Measurements from ENCODE around the gene EIF2D.

Gene EIF2D

GRCh38 chr1:206568779-206569352 lies 43.4 kb downstream of the EIF2D start:
- DNase-seq = no peak

- DNase-seq = no peak
These were observed 44.0 kb downstream of the EIF2D start for GRCh38 chr1:206568256-206568655.

DNA sequence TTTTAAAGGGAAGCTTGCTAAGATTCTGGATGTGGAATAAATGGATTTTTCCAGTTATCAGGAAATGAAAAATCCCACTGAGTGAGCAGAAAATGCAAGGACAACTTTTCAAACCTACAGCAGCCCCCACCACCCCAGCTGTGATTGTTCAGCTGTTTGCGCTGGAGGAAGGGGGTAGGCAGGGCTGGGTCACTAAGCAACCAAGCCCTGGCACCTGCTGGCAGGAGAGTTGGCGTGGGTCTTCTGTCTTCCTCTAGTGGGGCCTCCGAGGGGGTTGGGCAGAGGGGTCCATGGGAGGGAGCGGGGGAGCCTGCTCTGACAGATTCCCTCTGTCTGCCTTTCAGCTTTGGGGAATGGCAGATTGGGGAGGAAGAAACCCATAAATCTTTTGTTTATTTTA lies 45.3 kb downstream of the EIF2D start:
- no peak for DNase-seq

GRCh38 chr1:206565995-206566394 lies 46.3 kb downstream of the EIF2D start:
- no peak for DNase-seq

DNA sequence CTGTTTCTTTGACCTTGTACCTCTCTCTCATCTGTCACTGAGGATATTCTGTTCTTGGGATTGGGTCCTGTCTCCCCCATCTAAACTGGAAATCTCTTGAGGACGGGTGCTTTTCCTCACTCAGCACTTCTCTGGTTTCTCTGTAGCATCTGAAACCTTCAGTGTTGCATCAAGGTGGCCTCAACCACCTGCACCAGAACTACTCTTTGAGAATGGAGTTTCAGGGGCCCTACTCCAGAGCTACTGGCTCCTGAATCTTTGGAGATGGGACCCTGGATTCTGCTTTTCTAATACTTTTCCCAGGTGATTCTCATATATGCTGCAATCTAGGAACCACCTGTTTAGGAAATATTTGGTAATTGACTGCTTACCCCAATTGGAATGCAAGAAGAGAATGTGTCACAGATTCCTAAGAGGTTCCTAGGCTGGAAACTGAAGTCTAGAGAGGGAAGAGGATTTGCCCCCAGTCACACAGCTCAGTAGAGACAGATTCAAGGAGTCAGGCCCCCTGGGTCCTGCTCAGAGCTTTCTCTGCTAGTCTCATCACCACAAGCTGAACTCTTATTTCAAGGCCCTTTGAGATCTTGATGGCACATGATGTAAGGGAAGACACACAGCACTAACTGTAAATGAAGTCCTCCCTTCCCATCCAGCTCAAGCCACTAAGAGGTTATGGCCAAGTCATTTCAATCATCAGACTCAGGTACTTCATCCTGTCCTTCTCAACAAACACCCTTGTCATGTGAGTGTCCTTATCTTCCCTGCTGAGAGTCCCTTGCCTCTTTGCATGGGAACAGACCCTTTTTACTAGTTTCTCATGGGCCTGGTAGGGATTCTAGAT lies 48.7 kb downstream of the EIF2D start:
- no peak for DNase-seq

GRCh38 chr1:206560007-206560716 lies 52.1 kb downstream of the EIF2D start:
- DNase-seq = no peak

DNA sequence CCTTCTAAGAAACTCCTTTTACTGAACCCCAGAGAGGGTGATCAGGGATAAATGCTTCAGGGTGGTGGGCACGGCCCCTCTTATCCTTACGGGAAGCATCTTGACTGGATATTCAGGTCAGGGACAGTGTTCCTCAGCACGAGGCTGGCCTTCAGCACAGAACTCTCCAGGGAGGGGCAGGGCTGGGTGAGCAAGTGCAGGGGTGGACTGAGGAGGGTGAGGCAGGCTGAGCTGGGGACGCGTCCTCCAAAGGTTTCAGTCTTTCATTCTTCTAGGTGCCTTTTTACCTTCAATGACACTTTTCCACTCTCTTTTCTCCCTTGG lies 52.6 kb downstream of the EIF2D start:
- DNase-seq = no peak

DNA sequence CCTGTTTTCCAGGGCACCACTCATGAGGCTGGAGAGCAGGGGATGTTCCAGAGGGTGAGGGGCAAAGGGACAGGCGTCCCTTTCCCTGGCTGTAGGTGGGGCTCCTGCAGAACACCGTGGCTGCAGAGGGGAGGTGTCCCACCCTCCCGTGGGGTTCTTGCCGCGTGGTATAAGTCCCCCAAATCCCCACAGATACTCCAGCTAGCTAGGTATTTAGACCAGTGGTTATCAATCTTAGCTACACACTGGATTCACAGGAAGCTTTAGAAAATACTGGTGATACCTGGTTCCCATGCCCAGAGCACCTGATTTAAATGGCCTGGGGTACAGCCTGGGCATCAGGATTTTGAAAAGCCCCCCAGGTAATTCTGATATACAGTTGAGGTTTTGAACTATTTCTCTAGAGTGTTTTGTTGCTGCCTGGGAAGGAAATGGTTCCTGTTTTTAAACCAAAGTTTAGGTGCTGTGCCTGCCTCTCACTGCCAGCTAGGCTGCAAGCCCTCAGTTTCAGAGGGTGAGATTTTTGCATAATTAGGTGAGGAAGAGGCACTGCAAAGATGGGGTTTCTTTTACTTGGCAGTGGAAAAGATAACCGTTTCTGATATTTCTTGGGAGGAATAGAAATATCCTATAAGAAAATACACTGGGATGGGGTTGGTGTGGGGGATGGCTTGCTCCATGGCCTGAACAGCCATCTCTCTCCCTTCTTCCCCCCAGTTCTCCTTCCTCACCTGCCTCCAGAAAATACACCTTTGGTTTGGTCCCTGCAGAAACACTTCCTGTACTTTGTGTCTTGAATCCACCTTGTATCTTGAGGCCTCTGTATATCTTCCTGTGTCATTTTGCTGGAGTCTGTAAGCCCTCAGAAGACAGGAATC lies 53.2 kb downstream of the EIF2D start:
- no peak for DNase-seq

DNA sequence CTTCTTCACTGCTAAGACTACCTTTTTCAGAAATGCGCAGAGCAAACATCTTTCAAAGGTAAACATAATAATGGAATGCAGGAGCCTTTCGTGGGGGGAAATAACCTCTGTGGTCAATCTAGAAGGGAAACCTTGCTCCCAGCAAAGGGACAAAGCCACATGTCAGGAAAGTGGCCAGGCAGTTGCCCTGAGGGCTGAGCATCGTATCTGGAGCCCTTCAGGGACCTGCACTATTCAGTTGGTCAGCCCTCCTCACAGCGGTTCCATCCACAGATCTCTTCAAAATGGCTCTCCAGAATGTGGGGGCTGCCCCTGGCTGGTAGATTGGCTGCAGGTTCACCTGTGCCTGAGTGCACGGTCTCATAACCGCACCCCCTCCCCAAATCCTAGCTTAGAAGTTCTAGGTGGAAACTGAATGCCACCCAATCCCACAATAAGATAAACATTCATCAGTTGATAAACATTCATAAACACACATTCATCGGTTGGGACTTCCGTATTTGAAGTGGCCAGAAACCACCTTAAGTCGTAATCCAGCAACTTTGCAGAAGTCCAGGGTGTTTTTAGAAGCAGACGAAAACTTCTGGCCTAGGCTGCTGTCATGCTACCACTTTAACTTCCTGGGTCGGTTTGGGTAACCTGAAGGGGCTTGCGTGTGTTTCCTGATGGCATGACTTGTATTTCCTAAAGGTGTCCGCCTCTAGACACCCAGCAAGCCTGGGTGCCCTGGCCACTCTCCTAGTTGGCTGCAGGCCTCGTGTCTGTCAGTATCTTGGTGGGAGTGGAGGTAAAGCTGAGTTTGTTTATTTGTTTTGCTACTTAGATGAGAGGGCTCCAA lies 54.4 kb downstream of the EIF2D start:
- peak; percentile 26 for DNase-seq

DNA sequence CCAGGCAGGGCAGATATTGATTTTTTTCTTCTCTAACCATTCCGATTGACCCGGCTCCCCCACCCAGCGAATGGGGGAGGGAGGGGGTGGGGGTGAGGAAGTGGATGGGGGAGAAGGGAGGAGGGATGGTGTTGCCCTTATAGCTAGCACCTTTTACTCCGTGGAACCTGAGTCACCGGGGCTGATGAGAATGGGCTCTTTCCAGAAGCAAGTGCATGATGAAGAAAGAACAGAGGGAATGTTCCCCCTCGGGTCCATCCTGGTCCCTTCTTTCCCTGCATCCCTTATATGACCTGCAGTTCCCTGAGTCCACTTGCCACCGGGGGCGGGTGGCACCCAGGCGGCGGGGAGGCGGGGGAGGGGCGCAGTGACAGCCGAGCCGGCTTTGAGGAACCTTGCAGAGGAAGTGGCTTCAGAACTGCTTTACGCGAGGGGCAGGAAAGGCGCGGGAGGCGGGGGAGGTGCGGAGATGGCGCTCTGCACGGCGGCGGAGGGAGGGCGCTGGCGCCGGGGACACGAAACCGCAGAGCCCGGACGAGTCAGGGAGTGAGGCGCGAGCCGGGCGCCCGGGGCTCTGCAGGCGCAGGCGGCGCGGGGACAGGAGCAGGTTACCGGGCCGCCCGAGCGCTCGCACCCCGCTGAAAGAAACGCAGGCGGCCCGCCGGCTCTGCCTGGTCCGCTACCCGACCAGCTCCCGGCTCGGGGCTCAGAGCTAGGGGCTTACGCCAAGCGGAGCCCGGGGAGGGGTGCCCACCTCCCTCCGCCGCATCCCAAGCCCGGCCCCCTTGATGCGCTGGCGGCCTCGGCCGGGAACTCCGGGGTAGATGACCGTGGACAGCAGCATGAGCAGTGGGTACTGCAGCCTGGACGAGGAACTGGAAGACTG lies 55.3 kb downstream of the EIF2D start:
- peak; percentile 80 for DNase-seq

GRCh38 chr1:206556047-206556749 lies 56.1 kb downstream of the EIF2D start:
- DNase-seq = no peak

DNA sequence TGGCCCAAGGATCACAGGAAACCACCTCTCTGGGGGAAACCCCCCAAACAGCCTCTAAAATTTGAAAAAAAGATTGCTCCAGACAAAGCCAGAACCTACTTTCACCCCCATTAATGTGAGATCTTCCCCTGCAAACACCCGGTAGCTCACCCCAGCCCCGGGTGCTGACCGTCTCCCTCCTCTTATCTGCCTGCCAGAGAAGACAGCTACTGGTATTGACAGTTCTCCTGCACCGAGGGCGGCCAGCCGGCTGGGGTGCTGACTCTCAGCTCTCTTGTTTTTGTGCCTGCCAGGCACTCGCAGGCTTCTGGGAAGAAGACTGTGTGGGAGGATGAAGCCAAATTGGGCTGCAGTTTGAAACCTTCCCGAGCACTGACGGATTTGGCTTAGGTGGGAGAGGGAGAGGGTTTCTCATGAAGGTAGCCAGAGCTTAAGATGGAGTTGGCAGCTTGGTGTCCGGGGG lies 56.8 kb downstream of the EIF2D start:
- DNase-seq = no peak

- DNase-seq = no peak
These were observed 57.4 kb downstream of the EIF2D start for GRCh38 chr1:206554701-206555472.

- DNase-seq = no peak
These were observed 58.1 kb downstream of the EIF2D start for GRCh38 chr1:206554211-206554610.

GRCh38 chr1:206551986-206552326 lies 60.3 kb downstream of the EIF2D start:
- peak; percentile 62 for DNase-seq

DNA sequence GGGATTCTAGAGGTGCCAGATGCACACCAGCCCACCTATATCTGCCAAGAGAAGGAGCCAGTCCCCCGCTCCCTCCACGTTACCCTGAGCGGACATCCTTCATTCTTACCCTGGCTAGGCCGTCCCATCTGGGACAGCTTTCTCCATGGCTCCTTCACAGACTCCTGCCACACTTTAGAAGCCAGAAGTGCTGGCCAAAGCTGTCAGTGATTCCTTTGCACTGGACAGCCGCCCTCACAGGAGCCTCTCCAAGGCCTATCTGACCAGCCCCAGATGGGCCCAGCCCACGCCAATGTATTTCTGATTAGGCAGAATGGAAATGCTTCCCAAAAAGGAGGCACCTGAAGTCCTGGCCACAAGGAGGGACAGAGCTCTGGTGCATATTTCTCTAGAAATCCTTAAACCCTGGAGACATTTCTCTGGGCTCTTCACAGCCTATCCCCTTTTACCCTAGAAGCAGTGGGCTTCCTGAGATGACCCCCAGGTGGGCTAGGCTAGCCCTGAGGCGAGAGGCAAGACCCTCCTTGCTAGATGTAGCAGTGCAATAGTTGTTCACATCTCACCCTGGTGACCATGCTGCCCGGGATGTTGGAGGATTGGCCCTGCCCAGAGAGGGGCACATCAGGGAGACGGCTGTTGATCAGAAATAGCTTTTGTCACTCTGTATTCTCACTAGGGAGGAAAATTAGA lies 60.8 kb downstream of the EIF2D start:
- no peak for DNase-seq

- no peak for DNase-seq
These were observed 61.8 kb downstream of the EIF2D start for GRCh38 chr1:206550446-206550845.

DNA sequence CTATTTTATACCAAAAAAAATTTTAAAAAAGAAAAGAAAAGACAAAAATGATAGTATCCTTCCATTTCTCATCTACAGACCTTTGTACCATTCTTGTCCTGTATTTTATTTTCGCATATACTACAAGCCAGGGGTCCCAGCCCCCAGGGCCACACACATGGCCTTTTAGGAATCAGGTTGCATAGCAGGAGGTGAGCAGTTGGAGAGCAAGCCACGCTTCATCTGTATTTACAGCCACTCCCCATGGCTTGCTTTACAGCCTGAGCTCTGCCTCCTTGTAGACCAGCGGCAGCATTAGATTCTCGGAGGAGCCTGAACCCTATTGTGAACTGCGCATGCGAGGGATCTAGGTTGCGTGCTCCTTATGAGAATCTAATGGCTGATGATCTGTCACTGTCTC lies 65.2 kb downstream of the EIF2D start:
- DNase-seq = no peak

- no peak for DNase-seq
These were observed 66.9 kb downstream of the EIF2D start for GRCh38 chr1:206545351-206545750.

Measured in T-helper 9 cell (primary cell).